Fibroblast of pulmonary artery (primary cell): ENCODE results near the gene UBE2S.

Source experiments
- DNase-seq: peaks from one replicate; pipeline ENCODE4 v3.0.0-alpha.2; 2010; ENCODE audit warnings: low read depth
- H3K4me3 ChIP-seq: replicated peaks from 2 replicates; pipeline ENCODE4 v1.5.1; 2011; ENCODE audit warnings: low read depth, mild to moderate bottlenecking, control low read depth, low read length, moderate library complexity
- TF ChIP-seq, protein P1 (sequence below): IDR thresholded peaks from 2 replicates; pipeline ENCODE4 v1.5.1; 2011; ENCODE audit warnings: mild to moderate bottlenecking, control low read depth, low read length, inconsistent platforms; ENCODE audit errors: missing control alignments

The UBE2S gene

DNA sequence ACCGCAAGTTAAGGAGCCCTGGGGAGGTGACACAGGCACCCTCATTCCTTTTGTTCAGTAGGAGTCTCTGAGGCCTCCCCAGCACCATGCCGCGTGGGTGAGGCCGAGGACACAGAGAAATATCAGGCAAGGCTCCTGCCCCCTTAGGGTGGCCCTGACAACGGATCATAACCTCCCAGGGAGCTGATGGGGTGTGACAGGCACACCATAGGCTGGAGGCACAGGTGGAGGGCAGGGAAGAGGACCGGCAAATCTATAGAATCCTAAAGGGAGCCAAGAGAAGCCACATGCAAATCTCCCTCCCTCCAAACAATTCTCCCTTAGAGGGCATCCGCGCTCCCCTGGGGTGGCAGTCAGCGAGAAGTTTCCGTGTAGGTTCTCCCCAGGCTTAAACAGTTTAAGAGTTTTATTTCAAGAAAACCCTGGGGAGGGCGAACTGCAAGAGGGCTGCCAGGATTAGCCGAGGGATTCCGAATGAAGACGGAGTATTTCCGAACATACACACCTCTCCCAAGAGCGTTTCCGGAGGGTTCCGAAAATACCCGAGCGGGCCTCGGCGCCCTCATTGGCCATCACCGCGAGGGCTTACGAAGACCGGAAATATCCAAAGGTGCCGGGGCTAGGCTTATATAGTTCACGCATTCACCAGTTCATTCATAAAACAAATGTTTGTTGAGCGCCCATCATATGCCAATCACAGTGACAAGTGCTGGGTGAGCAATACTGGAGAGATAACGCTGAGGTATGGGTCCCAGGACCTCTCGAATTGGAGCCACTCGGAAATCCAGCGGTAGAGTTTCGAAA, 22.5 kb downstream of the UBE2S start:
- H3K4me3 ChIP-seq: peak overlapping the region; percentile 99
- DNase-seq: peak; percentile 95
- TF ChIP-seq, protein P1, sequence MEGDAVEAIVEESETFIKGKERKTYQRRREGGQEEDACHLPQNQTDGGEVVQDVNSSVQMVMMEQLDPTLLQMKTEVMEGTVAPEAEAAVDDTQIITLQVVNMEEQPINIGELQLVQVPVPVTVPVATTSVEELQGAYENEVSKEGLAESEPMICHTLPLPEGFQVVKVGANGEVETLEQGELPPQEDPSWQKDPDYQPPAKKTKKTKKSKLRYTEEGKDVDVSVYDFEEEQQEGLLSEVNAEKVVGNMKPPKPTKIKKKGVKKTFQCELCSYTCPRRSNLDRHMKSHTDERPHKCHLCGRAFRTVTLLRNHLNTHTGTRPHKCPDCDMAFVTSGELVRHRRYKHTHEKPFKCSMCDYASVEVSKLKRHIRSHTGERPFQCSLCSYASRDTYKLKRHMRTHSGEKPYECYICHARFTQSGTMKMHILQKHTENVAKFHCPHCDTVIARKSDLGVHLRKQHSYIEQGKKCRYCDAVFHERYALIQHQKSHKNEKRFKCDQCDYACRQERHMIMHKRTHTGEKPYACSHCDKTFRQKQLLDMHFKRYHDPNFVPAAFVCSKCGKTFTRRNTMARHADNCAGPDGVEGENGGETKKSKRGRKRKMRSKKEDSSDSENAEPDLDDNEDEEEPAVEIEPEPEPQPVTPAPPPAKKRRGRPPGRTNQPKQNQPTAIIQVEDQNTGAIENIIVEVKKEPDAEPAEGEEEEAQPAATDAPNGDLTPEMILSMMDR: no peak

DNA sequence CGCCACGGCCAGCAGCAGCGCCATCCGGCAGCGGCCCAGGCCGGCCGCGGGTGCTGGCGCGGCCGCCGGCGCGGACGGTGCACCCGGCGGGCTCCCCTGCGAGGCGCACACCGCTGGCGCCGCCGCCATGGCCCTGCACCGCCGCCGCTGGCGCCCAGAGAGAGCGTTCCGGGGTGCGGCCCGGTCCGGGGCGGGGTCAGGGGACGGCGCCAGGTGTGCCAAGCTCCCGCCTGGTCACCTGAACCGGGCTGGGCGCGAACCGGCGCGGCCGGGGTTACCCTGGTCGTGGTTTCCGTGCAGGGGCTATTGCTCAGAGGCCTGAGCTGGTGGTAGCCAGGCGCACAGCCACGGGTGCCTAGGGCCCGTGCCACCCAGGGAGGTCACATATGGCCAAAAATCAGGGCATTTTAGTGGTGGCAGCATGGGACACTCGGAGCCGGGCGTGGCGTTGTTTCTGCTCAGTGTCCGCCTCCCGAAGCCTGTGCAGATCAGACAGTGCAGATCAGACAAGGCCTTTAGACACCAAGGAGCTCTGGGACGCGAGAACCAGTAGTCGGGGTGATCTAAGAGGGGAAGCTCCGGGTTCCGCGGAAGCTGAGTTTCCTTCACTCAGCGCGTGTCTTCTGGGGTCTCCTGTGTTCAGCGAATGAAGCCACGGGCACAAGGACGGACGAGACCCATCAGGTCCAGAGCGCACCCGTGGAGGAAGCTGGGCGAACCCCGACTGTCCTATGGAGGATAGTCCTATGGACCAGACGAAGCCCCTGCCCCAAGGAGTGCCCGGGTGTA, 23.3 kb downstream of the UBE2S start, which contains the start of gene TMEM238:
TMEM238 (minus strand) TSS at position 162 of the 789 bp plus-strand sequence; CDS start at position 129, 33 bp downstream.
- DNase-seq: no peak
- TF ChIP-seq, protein P1: no peak
- peak within 1 kb of the TSS; percentile 99 for H3K4me3 ChIP-seq

DNA sequence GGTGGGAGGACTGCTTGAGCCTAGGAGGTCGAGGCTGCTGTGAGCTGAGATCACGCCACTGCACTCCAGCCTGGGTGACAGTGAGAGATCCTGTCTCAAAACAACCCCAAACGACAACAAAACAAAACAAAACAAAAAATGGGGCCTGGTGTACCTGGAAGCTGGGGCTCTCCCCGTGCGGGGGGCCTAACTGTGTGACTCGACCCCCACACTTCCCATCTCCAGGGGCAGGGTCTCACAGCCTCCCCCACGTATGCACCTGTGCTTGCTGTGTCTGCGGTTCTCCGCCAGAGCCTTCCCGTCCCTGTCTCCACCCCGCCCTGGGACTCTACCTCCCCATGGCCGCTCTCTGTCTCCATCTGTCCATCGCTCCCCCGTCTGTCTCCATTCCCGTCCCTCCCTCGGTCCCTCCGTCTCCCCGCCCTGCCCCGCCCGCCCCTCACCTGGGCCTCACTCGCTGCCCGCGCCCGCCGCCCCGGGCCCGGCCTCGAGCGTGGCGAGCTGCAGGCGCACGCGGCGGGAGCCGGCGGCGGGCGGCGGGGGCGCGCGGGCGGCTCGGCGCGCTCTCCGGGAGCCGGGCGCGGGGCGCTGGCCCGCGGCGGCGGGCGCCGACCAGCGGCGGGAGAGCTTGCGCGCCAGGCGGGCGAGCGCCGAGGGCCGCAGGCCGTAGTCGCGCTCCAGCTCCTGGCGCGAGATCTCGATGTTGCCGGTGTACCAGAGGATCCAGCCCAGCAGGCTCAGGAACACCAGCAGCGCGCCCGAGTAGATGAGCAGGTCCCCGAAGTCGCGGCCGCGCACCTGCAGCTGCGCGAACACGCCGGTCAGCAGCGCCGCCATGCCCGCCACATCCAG, 24.1 kb downstream of the UBE2S start:
- H3K4me3 ChIP-seq: peak overlapping the region; percentile 40
- TF ChIP-seq, protein P1: no peak
- DNase-seq: peak; percentile 73

DNA sequence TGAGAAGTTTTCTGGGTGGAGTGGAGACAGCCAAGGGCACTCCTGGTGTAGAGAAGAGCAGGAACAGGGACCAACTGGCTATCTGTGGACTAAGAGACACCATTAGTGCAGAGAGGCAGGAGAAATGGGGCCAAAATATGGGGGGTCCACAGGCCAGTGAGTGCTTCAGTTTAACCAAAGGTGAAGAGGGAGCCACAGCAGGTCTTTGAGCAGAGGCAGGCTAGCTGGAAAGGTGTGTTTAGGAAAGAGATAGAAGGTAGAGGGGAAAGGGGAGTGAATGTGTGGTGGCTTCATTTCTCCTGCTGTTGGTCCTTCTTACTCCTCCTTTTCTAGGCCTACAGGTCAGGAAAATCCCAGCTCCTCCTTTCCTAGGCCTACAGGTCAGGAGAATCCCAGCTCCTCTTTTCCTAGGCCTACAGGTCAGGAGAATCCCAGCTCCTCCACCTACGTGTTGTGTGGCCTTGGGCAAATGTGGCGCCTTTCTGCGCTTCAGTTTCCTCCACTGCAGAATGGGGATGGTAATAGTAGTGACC, 25.0 kb downstream of the UBE2S start:
- no peak for DNase-seq
- H3K4me3 ChIP-seq: no peak overlapping the region
- TF ChIP-seq, protein P1: no peak

DNA sequence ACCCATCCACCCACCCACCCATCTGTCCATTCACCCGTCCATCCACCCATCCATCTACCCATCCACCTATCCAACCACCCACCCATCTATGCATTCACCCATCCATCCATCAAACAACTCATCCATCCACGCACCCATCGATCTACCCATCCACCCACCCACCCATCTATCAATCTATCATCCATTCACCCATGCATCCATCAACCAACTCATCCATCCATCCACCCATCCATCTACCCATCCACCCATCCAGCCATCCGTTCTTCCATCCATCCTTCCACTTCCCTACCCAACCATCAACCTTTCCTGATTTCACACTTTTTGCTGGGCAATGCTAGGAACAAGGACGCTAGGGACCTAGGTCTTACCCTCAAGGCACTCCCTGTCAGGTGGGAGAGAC, 25.6 kb downstream of the UBE2S start:
- TF ChIP-seq, protein P1: no peak
- no peak for DNase-seq
- H3K4me3 ChIP-seq: no peak overlapping the region

DNA sequence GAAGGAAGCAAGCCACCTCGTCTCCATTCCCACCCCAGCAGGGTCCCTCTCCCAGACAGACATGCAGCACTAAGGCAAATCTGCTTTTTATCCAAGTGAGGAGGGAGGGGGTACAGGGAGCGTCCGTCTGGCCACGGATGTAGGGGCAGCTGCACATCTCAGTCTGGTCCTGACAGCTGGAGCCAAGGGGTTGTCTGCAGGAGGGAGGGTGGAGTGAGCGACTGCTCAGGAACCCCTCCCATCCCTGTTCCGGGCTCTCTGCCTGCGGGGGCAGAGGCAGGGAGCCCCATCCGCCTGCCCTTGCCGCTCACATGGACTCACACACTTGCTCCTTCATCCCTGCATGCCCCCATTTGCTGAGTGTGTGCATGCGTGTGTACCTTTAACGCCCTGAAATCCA, 28.4 kb downstream of the UBE2S start:
- TF ChIP-seq, protein P1: no peak
- no peak overlapping the region for H3K4me3 ChIP-seq
- no peak for DNase-seq
